ENCODE results near the gene CHRNA10. TPM values are rescaled to one million over a fixed set of nuclear protein-coding genes. Genes with fewer than 3 reads are reported as not detected.

CHRNA10 gene
- total RNA-seq, 1 experiment from 2014 or later: 3.0 TPM

- ChIA-PET RAD21 (ENCODE audit: low non-redundant PET in 1 of 2, low total read pairs in 2 of 2, uncharacterized antibody in 2 of 2, unreplicated experiment in 2 of 2) (no interaction called here), POLR2A (no interaction called here), CTCF (no interaction called here)
- DNase-seq (ENCODE audit: low read depth, low spot score) (no peak), ATAC-seq (peak; percentile 55)
- Histone ChIP-seq H3K4me1 (ENCODE audit: control insufficient read depth in 1 of 2, insufficient read depth in 2 of 2, low read length in 2 of 2) (no peaks in the 10 kb centered on the region), H3K4me3 (replicated peaks in 1 of 2; ENCODE audit: low read depth in 1 of 2, low read length in 2 of 2) (no peak overlapping the region), H3K9ac (ENCODE audit: low read length) (no peak overlapping the region), H3K27ac (ENCODE audit: low read depth, low read length) (no peak overlapping the region), H3K9me3 (ENCODE audit: control insufficient read depth in 1 of 2, insufficient read depth in 1 of 2, low read depth in 1 of 2, low read length in 2 of 2) (no peaks in the 10 kb centered on the region), H3K27me3 (ENCODE audit: insufficient read depth, low read length) (no peaks in the 10 kb centered on the region), H3K36me3 (ENCODE audit: control insufficient read depth in 1 of 2, insufficient read depth in 2 of 2, low read length in 2 of 2) (no peaks in the 10 kb centered on the region), H4K20me1 (ENCODE audit: insufficient read depth) (no peaks in the 10 kb centered on the region), H2AFZ (ENCODE audit: low read depth, low read length, poor library complexity, severe bottlenecking) (no peak overlapping the region), H3K9me2 (ENCODE audit: insufficient read depth) (no peaks in the 10 kb centered on the region), H3K4me2 (ENCODE audit: low read length) (no peak overlapping the region), H3K79me2 (ENCODE audit: insufficient read depth, low read length) (no peaks in the 10 kb centered on the region)
- intact Hi-C loops (cut with micrococcal nuclease): no loop called here
- TF ChIP-seq YY1 (IDR thresholded peaks at IDR 0.05; ENCODE audit: extremely low read depth, insufficient replicate concordance, low read depth, low read length) (no peak), FOSL1 (IDR thresholded peaks at IDR 0.05; ENCODE audit: low read depth) (no peak), CTCF (IDR thresholded peaks at IDR 0.05 in 2 of 3, conservative IDR thresholded peaks at IDR 0.05 in 1 of 3; ENCODE audit: borderline replicate concordance in 1 of 3, insufficient read depth in 1 of 3, low read depth in 2 of 3, low read length in 2 of 3) (no peak), ATF3 (IDR thresholded peaks at IDR 0.05) (no peak), ZNF274 (IDR thresholded peaks at IDR 0.05; ENCODE audit: low read depth, low read length) (no peak), ZFX (IDR thresholded peaks at IDR 0.05) (no peak), MAX (IDR thresholded peaks at IDR 0.05) (no peak), SIN3A (IDR thresholded peaks at IDR 0.05; ENCODE audit: low read depth) (no peak), POLR2A (IDR thresholded peaks at IDR 0.05; ENCODE audit: borderline replicate concordance, extremely low read depth, insufficient read depth, insufficient read length) (no peak), ELF1 (IDR thresholded peaks at IDR 0.05; ENCODE audit: borderline replicate concordance, low read depth) (no peak), CEBPB (IDR thresholded peaks at IDR 0.05; ENCODE audit: low read depth) (no peak), POLR2AphosphoS5 (IDR thresholded peaks at IDR 0.05; ENCODE audit: low read depth, low read length) (no peak), EGR1 (IDR thresholded peaks at IDR 0.05; ENCODE audit: low read depth) (no peak), CBX3 (IDR thresholded peaks at IDR 0.05; ENCODE audit: low read depth) (no peak), SP1 (IDR thresholded peaks at IDR 0.05; ENCODE audit: low read depth) (no peak), SRF (IDR thresholded peaks at IDR 0.05; ENCODE audit: low read depth) (no peak)
- BruUV-seq (replicated peaks): no TSS peak
Measured at GRCh38 chr11:3626250-3626960, 44.8 kb downstream of the CHRNA10 start.

Measured in HCT116 (cell line).